Trophoblast cell (in vitro differentiated cells and primary cell): Measurements from ENCODE around the gene WEE2.

Experiments
- DNase-seq, 2 donors: peaks; one replicate each; pipeline ENCODE4 v3.0.0-alpha.2; 2016
- H2AFZ ChIP-seq: 2 replicates; pipeline ENCODE4 v1.6.1; 2013; ENCODE audit warnings: low read length, moderate library complexity, mild to moderate bottlenecking; ENCODE audit not compliant: insufficient read depth, poor library complexity
- H2AK5ac ChIP-seq: 2 replicates; pipeline ENCODE4 v1.6.1; 2013; ENCODE audit warnings: mild to moderate bottlenecking, low read length
- H2BK120ac ChIP-seq: 2 replicates; pipeline ENCODE4 v1.6.1; 2013; ENCODE audit warnings: low read length, mild to moderate bottlenecking, moderate library complexity; ENCODE audit not compliant: insufficient read depth, poor library complexity
- H2BK12ac ChIP-seq: 2 replicates; pipeline ENCODE4 v1.6.1; 2013; ENCODE audit warnings: mild to moderate bottlenecking, low read length, moderate library complexity
- H2BK5ac ChIP-seq: 2 replicates; pipeline ENCODE4 v1.6.1; 2013; ENCODE audit warnings: low read length, low read depth, moderate library complexity, mild to moderate bottlenecking; ENCODE audit not compliant: poor library complexity
- H3K14ac ChIP-seq: 2 replicates; pipeline ENCODE4 v1.6.1; 2013; ENCODE audit warnings: mild to moderate bottlenecking, low read length
- H3K18ac ChIP-seq: 2 replicates; pipeline ENCODE4 v1.6.1; 2013; ENCODE audit warnings: mild to moderate bottlenecking, low read length
- H3K23ac ChIP-seq: 2 replicates; pipeline ENCODE4 v1.6.1; 2013; ENCODE audit warnings: low read length
- H3K27ac ChIP-seq: 2 replicates; pipeline ENCODE4 v1.5.1; 2013; ENCODE audit warnings: low read depth, mild to moderate bottlenecking, inconsistent platforms, low read length, moderate library complexity
- H3K27me3 ChIP-seq: 2 replicates; pipeline ENCODE4 v1.6.1; 2013; ENCODE audit warnings: inconsistent platforms, mild to moderate bottlenecking, low read length, moderate library complexity; ENCODE audit not compliant: insufficient read depth
- H3K36me3 ChIP-seq, 2 experiments: 1 replicate in 1 of 2; 2 replicates in 1 of 2; pipeline ENCODE4 v1.6.1; 2013; ENCODE audit warnings: low read length in 2 of 2, mild to moderate bottlenecking in 2 of 2, moderate library complexity in 1 of 2; ENCODE audit not compliant: insufficient read depth in 2 of 2, control insufficient read depth in 1 of 2
- H3K4ac ChIP-seq: 2 replicates; pipeline ENCODE4 v1.6.1; 2013; ENCODE audit warnings: low read depth, mild to moderate bottlenecking, low read length, moderate library complexity
- H3K4me1 ChIP-seq, 2 experiments: 1 replicate in 1 of 2; 2 replicates in 1 of 2; pipeline ENCODE4 v1.6.1; 2013; ENCODE audit warnings: low read length in 2 of 2, mild to moderate bottlenecking in 2 of 2, moderate library complexity in 1 of 2; ENCODE audit not compliant: insufficient read depth in 2 of 2, control insufficient read depth in 1 of 2
- H3K4me2 ChIP-seq: 2 replicates; pipeline ENCODE4 v1.6.1; 2013; ENCODE audit warnings: inconsistent platforms, mild to moderate bottlenecking, low read length, moderate library complexity
- H3K4me3 ChIP-seq: 2 replicates; pipeline ENCODE4 v1.5.1; 2013; ENCODE audit warnings: mild to moderate bottlenecking, low read depth, low read length, inconsistent platforms
- H3K79me1 ChIP-seq: one replicate; pipeline ENCODE4 v1.6.1; 2013; ENCODE audit warnings: low read length
- H3K79me2 ChIP-seq: 2 replicates; pipeline ENCODE4 v1.6.1; 2013; ENCODE audit warnings: low read length, mild to moderate bottlenecking; ENCODE audit not compliant: control insufficient read depth, insufficient read depth, poor library complexity
- H3K9ac ChIP-seq: 2 replicates; pipeline ENCODE4 v1.6.1; 2013; ENCODE audit warnings: mild to moderate bottlenecking, low read length
- H3K9me3 ChIP-seq: 2 replicates; pipeline ENCODE4 v1.6.1; 2013; ENCODE audit warnings: low read depth, mild to moderate bottlenecking, control low read depth, inconsistent platforms, low read length; ENCODE audit not compliant: insufficient read depth
- H4K12ac ChIP-seq: 2 replicates; pipeline ENCODE4 v1.6.1; 2013; ENCODE audit warnings: low read depth, mild to moderate bottlenecking, low read length, moderate library complexity
- H4K8ac ChIP-seq: 2 replicates; pipeline ENCODE4 v1.6.1; 2013; ENCODE audit warnings: low read depth, mild to moderate bottlenecking, low read length, moderate library complexity
- H4K91ac ChIP-seq: one replicate; pipeline ENCODE4 v1.6.1; 2013; ENCODE audit warnings: low read depth, mild to moderate bottlenecking, low read length, moderate library complexity
- WGBS: extraction: QIAGEN DNeasy Blood & Tissue Kit; methylation state at CpG from one replicate; pipeline ENCODE4 v1.1.7; 2013; ENCODE audit warnings: missing lambda C conversion rate; ENCODE audit not compliant: insufficient read length, insufficient coverage; ENCODE audit errors: extremely low coverage; 5-methylcytosine and 5-hydroxymethylcytosine counted together

Gene WEE2

GRCh38 chr7:141713890-141714289 lies 5.7 kb downstream of the WEE2 start:
- WGBS: no CpG with 5 or more reads among the region's 1 CpG
- Histone ChIP-seq H2BK12ac (no peak overlapping the region), H3K79me2 (no peaks in the 10 kb centered on the region), H2BK5ac (no peak overlapping the region), H2AFZ (no peak overlapping the region), H3K4me3 (no peak overlapping the region), H3K14ac (no peak overlapping the region), H3K18ac (no peak overlapping the region), H2AK5ac (no peak overlapping the region), H3K27me3 (no peaks in the 10 kb centered on the region), H3K9me3 (no peaks in the 10 kb centered on the region), H3K36me3 (no peaks in the 10 kb centered on the region), H3K4ac (no peak overlapping the region), H3K27ac (no peak overlapping the region), H4K8ac (no peak overlapping the region), H4K91ac (no peak overlapping the region), H3K23ac (no peak overlapping the region), H3K79me1 (no peaks in the 10 kb centered on the region), H3K4me2 (no peak overlapping the region), H2BK120ac (no peak overlapping the region), H3K9ac (no peak overlapping the region), H3K4me1 (no peaks in the 10 kb centered on the region), H4K12ac (no peak overlapping the region)
- no peak for DNase-seq

GRCh38 chr7:141714571-141714970 lies 6.4 kb downstream of the WEE2 start:
- H3K9me3 ChIP-seq: no peaks in the 10 kb centered on the region
- no peak overlapping the region for H3K18ac ChIP-seq
- no peak overlapping the region for H3K23ac ChIP-seq
- H2BK5ac ChIP-seq: no peak overlapping the region
- H3K4me2 ChIP-seq: no peak overlapping the region
- H3K79me1 ChIP-seq: no peaks in the 10 kb centered on the region
- no peak overlapping the region for H3K14ac ChIP-seq
- H2AK5ac ChIP-seq: no peak overlapping the region
- no peak overlapping the region for H4K12ac ChIP-seq
- no peak overlapping the region for H2AFZ ChIP-seq
- DNase-seq: no peak
- H3K4me3 ChIP-seq: no peak overlapping the region
- WGBS: no CpG with 5 or more reads among the region's 2 CpGs
- H4K8ac ChIP-seq: no peak overlapping the region
- no peak overlapping the region for H2BK12ac ChIP-seq
- no peak overlapping the region for H3K9ac ChIP-seq
- no peaks in the 10 kb centered on the region for H3K27me3 ChIP-seq
- H3K36me3 ChIP-seq: no peaks in the 10 kb centered on the region
- H3K4ac ChIP-seq: no peak overlapping the region
- no peak overlapping the region for H2BK120ac ChIP-seq
- H3K27ac ChIP-seq: no peak overlapping the region
- no peaks in the 10 kb centered on the region for H3K79me2 ChIP-seq
- no peak overlapping the region for H4K91ac ChIP-seq
- no peaks in the 10 kb centered on the region for H3K4me1 ChIP-seq

- WGBS: no CpG with 5 or more reads among the region's 4 CpGs
- no peak overlapping the region for H3K9ac ChIP-seq
- H2BK12ac ChIP-seq: no peak overlapping the region
- H3K14ac ChIP-seq: no peak overlapping the region
- H3K4me1 ChIP-seq: no peaks in the 10 kb centered on the region
- no peak overlapping the region for H4K91ac ChIP-seq
- H3K27me3 ChIP-seq: no peaks in the 10 kb centered on the region
- H3K79me2 ChIP-seq: no peaks in the 10 kb centered on the region
- H3K79me1 ChIP-seq: no peaks in the 10 kb centered on the region
- H4K12ac ChIP-seq: no peak overlapping the region
- H3K36me3 ChIP-seq: no peaks in the 10 kb centered on the region
- H3K4me2 ChIP-seq: no peak overlapping the region
- H3K27ac ChIP-seq: no peak overlapping the region
- H3K4me3 ChIP-seq: no peak overlapping the region
- H3K18ac ChIP-seq: no peak overlapping the region
- no peaks in the 10 kb centered on the region for H3K9me3 ChIP-seq
- no peak overlapping the region for H3K4ac ChIP-seq
- H4K8ac ChIP-seq: no peak overlapping the region
- no peak overlapping the region for H2BK120ac ChIP-seq
- H2BK5ac ChIP-seq: no peak overlapping the region
- no peak overlapping the region for H2AFZ ChIP-seq
- no peak overlapping the region for H2AK5ac ChIP-seq
- no peak for DNase-seq
- H3K23ac ChIP-seq: no peak overlapping the region
Observed at GRCh38 chr7:141715018-141715417, 6.9 kb downstream of the WEE2 start.

GRCh38 chr7:141715794-141716689 lies 7.9 kb downstream of the WEE2 start:
- Histone ChIP-seq H3K36me3 (no peaks in the 10 kb centered on the region), H3K4me3 (no peak overlapping the region), H3K79me1 (no peaks in the 10 kb centered on the region), H2BK120ac (no peak overlapping the region), H2BK5ac (no peak overlapping the region), H3K4me1 (no peaks in the 10 kb centered on the region), H4K8ac (no peak overlapping the region), H3K79me2 (no peaks in the 10 kb centered on the region), H3K9me3 (no peaks in the 10 kb centered on the region), H4K91ac (no peak overlapping the region), H3K4ac (no peak overlapping the region), H2BK12ac (no peak overlapping the region), H3K9ac (peak overlapping the region; percentile 33), H3K27ac (no peak overlapping the region), H3K27me3 (no peaks in the 10 kb centered on the region), H3K4me2 (no peak overlapping the region), H2AK5ac (no peak overlapping the region), H4K12ac (no peak overlapping the region), H2AFZ (no peak overlapping the region), H3K18ac (no peak overlapping the region), H3K23ac (peak overlapping the region; percentile 81), H3K14ac (no peak overlapping the region)
- no peak for DNase-seq
- WGBS: 100% methylated on average over 1 of the region's 6 CpGs
